SK-N-MC (cell line): ENCODE measurements around the gene COMTD1.

Experiments
- EZH2 ChIP-seq: fragments of 200-600 bp; sonication (generic); IDR thresholded peaks from one replicate; pipeline ENCODE4 v1.6.1; 2017; ENCODE audit warnings: antibody characterized with exemption
- FOXP2 ChIP-seq: optimal IDR thresholded peaks from 2 replicates; pipeline ENCODE3; 2011; ENCODE audit warnings: mild to moderate bottlenecking, moderate library complexity; ENCODE audit not compliant: insufficient read depth; ENCODE audit errors: extremely low read length, control extremely low read depth
- POLR2AphosphoS5 ChIP-seq: IDR thresholded peaks from 2 replicates; pipeline ENCODE4 v1.6.1; 2012; ENCODE audit warnings: mild to moderate bottlenecking, low read depth, low read length, borderline replicate concordance

DNA sequence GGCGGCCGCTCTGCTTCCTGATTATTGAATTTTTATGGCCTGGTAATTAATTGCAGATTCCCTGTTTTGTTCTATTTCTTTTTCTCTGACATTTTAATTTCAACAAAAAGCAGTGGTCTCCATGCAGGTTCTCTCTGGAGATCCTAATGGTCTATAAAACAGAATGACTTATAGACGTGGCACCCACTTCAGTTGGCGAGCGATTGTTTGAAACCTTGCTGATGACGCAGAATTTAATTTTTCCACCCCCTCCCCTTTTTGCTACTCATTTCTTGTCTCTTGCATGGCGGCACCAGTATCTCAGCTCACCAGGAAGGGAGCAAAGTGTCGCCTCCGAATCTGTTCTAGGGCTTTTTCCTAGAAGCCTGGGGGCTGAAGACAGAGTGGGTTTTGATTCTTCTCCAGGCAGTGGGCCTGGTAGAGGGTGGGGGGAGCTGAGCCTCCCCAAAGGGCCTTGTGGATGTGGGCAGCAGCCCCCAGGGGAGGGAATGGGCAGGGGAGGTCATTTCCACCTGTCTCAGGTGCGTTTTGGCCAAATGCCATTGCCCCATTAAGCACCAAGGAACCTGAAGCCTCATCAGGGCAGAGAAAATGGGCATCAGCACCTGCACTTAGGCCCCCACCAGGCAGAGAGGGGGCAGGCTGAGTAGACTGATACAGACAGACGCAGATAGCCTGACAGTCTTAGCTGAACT, 3.5 kb upstream of the COMTD1 start:
- TF ChIP-seq POLR2AphosphoS5 (no peak; the same call in 1 of the 2 replicates), EZH2 (no peak), FOXP2 (no peak)
